Stimulated activated CD8-positive, alpha-beta memory T cell treated with anti-CD3 and anti-CD28 coated beads, Interleukin-2, amount 100 ng/mL, for 48 hours (primary cell): ENCODE results near the gene CDC37L1.
"Not testable (repeated sequence)": the region's sequence is repeated elsewhere in the genome, so short reads cannot be mapped to it uniquely, and the experiment has no call there.

Experiments
- DNase-seq, 2 donors: peaks; one replicate each; pipeline ENCODE4 v3.0.0-alpha.2; 2020; ENCODE audit warnings: low read depth in 2 of 2

CDC37L1 gene

GRCh38 chr9:4754530-4754929 is 75.2 kb downstream of the CDC37L1 start:
- not testable (repeated sequence) for DNase-seq

DNA sequence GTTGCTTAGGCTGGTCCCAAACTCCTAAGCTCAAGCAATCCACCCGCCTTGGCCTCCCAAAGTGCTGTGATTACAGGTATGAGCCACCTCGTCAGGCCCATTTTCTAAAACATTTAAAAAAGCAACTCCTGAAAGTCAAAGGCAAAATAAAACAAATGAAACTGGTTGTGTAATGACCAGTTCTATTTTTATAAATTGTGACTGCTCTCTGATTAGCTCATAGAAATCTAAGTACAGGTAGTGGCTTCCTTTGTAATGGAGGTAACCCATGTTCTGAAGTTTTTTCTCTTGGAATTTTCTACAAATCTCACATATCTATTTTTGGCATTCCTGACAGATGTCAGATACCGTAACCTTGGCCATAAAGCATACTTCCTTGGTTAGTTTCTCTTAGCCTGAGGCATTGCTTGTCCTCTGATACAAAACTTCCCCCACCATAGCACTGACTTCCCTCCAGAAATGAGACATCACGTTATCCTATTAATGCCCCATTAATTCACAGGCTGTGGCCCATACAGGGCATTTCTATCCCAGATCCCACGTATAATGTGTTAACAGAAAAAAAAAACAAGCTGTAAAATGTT is 75.7 kb downstream of the CDC37L1 start:
- DNase-seq = no peak

- no peak for DNase-seq
These were observed 77.1 kb downstream of the CDC37L1 start for GRCh38 chr9:4756420-4756819.
